HG03565 (cell line): ENCODE data around the gene PPIL1.

Source experiments
- ATAC-seq: cut with Tn5 transposase; IDR thresholded peaks from one replicate; pipeline ENCODE4 v1.9.1; 2021; ENCODE audit warnings: mild to moderate bottlenecking, moderate library complexity; ENCODE audit not compliant: unreplicated experiment

PPIL1 gene

DNA sequence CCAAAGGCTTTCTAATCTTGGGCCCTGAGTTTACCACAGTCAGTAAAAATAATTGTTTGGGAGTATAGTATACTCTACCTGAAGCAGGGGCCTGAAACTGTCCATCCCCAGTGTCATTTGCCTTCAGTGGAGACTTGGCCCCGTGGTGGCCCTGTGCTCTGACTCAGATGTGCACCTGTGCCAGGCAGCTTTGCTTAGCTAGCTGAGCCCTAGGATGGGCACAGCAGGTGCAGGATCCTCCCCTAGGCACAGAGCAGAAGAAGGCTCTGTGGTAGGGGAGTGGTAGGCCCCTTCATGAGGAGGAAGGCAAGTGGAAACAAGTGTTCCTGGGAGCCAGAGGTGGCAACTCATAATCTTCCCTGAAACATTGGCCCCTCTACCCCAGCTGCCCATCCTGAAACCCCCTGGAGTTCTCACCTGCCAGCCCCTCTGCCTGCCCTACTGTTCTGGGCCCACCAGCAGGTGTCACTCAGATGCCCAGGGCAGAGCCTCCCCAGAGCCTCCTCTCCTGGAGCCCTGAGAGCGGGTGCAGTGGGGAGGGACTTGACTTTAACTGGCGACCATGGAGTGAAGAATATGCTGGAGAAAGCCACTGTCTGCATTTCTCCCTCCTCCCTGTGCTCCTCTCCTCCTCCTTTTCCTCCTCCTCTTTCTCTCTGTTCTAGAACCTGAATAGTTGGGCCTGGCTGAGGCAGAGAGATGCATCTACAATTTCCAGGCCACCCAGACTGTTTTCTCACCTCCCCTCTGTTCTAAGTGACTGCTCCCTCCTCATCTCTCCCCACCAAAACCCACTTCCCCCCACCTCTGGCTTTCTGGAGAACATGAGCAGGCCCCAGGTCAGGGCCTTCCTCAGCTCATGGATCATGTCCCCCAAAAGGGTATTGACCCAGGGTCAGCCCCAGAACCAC, 38.2 kb downstream of the PPIL1 start:
- ATAC-seq: no peak

DNA sequence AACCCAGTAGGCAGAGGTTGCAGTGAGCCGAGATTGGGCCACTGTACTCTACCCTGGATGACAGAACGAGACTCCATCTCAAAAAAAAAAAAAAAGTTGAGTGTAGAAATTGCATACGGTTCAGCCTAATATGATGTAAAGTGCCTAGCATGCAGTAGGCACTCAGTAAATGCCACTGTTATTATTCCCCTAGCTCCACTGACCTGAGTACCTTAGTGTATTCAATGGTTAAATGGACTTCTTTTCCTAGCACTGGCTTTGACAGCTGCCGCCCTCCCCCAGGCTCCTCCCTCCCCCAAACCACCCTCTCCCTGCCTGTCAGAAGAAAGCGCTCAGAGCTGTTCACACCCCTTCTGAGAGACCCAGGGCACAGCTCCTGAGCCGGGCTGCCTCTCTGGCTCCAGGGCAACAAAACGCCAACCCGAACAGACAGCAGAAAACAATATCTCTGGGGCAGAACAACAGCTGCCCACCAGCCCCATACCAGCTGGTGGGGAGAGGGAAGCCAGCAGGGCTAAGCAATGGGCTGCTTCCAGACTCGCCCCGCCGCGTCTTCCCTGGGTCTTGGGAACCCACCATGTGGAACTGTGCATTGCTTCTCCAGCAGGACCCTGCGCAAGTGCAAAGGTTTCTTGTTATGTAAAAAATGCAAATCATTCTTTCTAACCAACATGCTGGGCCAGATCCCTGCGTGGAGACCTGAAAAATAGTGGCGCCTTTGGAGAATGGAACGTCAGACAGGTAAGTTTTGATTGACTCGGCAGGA, 39.8 kb downstream of the PPIL1 start:
- no peak for ATAC-seq

DNA sequence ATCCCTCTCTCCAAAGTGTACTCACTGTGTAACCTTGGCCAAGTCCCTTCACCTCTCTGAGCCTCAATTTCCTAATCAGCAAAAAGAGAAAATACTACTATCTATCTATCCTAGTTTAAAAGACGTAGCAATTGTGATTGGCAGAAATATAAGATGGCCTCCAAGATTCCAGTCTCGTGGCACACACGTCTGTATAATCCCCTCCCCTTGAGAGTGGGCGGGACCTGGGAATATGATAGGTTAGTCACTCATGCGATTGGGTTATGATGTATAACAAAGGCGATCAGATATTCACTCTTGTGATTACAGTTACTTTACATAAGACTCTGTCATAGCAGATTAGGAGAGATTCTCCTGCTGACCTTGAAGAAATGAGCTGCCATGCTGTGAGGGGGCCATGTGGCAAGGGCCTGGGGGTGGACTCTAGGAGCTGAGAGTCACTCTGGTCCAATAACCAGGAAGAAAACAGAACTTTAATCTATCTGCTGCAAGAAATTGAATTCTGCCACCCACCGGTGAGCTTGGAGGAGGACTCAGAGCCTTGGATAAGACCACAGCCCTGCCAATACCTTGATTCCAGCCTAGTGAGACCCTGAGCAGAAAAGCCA, 41.3 kb downstream of the PPIL1 start:
- no peak for ATAC-seq

DNA sequence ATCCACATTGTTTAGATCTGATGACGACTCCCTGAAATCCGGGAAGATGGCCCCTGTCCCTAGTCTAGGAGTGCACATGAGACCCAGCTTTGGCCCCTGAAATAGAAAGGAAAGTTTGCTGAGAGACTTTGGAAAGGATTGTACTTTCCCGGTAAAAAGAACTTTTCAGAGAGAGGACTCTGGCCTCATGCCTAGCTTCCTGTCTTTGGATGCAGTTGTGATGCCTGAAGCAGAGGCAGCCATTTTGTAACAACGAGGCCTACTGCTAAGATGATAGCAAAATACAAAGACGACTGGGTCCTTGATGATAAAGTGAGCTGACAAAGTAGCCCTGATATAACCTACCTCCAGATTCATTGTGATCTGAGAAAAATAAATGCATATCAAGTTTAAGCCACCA, 42.3 kb downstream of the PPIL1 start:
- no peak for ATAC-seq

DNA sequence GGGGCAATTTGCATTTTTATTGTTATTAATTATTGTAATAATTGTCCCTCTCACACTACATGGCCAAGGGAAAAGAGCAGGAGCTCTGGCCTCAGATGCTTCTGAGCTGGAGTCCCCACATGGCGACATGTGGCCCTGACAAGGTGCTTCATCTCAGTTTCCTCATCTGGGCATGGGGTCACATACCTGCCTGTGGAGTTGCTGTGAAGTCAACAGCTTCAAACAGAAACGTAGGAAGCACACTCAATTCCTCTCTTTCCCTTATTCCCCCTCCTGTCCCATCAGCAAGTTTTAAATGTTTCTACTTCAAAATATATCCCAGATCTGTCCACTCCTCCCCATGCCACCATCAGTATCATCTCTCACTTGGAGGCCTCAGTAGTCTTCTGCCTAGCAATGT, 44.0 kb downstream of the PPIL1 start:
- ATAC-seq: no peak

DNA sequence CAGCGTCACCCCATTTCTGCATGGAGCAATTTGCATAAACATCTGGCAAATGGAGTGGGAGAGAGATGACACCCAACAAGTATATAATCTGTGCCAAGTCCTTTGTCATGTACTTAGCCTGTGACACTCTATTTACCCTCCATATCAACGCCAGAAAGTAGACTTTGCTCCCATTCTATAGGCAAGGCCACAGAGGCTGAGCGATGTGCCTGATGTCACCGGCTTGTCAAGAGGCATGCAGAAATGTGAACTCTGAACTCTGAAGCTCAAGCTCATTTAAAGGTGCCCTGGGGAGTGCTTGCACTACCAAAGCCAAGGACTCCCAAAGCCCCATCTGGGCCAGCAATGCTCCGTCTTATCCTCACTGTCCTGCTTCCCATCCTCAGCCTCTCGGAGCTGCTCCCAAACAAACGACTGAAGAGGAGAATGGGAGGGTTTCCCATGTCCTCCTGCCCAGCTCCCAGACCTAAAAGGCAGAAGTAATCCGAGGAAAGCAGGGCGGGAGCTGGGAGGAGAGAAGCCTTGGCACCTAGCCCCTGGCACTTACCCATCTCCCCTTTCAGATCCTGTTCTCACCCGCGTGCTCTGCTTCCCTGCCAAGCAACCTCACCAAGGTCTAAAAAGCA, 44.6 kb downstream of the PPIL1 start:
- ATAC-seq: no peak

DNA sequence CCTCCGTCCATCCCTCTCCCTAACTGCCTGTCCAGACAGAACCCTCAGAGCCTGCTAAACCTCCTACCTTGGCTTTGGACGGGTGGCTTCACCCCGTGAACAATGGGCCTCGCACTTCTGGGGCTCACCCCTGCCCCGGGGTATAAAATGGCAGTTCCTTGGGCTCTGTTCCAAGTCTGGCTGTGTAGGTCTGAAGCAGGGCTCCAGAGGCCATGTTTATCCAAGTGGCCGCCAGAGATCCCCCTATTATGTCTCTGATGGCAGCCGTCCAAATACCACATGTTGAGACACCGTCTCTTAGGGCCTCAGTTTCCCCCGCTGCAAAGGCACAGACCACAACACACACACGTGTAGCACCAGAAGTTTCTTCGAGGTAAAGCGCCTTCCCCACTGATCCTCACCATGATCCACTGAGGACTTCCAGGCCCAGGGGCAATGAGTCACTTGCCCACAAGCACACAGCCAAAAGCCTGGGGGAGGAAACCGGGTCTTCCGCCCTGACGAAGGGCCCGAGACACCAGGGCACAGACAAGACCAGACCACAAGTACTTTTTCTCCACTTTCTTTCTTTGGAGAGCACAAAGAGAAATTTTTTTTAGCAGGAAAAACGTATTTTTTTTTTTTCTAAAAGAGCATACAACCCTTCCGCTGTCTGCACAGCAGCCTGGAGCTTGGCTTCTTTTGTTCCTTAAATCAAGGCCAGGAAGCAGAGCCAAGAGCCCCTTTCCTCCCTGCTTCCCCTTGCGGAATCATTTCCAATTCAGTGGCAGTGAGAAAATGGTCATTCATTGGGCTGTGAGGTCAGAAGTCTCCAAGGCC, 47.1 kb downstream of the PPIL1 start:
- no peak for ATAC-seq

DNA sequence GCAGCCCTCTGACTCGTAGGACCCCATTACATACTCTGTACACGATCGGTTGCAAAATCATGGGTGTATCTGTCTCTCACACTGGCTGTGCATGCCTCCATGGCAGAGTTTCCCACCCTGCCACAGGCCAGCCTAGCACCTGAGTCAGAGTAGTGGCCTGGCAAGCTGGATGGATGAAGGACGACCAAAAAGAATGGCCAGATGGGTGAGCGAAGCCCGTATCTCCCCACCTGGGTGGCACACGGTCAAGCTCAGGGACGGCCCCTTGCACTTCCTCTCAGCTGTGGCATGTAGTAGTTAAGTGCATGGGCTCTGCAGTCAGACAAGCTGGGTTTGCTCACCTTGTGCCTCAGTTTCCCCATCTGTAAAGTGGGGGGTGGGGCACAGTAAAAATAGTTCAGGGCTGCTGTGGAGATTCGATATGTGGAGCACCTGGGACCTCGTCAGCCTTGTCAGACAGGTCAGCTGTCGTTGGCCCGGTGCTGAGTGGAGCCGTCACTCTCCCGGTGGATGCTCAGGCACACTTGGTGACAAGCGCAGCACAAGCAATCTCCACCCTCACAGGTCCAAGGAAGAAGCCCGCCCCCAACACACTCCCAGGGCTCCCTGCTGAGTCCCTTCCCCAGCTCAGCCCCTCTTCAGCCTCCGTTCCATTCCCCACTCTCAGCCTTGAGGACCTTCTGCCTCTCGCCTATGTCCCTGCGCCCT, 47.9 kb downstream of the PPIL1 start:
- ATAC-seq: no peak

DNA sequence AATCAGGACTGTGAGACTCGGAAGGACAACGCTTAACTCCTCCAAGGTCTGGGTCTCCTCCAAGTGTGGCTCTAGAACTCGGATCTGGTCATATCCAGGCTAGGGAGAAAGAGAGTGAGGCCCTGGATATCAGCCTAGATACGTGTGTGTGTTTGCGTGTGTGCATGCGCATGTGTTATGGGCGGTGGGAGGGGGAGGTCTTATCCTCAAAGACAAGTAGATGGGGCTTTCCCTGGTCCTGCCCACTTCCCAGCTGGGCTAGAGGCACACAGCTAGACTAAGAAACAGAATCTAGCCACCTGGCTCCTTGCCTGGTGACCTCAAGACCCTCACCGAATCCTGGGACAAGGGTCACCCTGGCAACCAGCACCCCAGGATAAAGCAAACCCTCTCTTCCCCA, 48.6 kb downstream of the PPIL1 start:
- ATAC-seq: no peak

DNA sequence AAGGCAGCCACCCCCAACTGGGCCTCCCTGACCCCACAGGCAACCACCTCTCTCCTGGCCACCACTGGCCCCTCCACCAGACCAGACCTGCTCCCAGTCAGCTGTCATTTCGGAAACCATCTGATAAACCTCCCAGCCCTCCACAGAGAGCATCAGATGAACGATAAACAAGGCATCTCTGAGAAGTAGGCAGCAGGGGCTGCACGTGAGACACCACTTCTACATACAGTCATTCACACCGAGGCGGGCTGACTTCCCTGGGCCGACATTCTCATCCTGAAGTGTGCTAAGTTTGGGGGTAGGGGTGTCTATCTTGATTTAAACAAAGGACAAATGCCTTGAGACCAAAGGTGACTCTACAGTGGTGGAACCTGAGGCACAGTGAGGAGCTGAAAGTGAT, 49.2 kb downstream of the PPIL1 start:
- ATAC-seq: no peak

DNA sequence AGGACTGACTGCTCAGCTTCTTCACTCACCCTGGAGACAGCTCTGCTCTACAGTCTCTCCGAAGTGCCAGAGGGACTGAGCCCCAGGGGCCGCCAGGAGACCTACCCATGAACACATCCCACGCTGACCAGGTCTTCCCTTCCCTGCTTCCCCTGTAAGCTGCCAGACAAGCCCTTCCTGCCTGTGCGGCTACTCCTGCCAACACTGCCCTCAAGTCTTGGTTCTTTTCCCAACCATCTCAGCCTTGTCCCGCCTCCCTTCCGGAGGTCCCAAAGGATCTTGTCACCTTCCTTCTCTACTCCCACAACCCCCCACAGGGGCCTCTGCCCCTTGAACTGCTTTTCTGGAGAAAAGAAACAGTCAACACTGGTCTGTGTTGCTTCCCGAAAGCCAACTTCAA, 50.4 kb downstream of the PPIL1 start:
- ATAC-seq: no peak

DNA sequence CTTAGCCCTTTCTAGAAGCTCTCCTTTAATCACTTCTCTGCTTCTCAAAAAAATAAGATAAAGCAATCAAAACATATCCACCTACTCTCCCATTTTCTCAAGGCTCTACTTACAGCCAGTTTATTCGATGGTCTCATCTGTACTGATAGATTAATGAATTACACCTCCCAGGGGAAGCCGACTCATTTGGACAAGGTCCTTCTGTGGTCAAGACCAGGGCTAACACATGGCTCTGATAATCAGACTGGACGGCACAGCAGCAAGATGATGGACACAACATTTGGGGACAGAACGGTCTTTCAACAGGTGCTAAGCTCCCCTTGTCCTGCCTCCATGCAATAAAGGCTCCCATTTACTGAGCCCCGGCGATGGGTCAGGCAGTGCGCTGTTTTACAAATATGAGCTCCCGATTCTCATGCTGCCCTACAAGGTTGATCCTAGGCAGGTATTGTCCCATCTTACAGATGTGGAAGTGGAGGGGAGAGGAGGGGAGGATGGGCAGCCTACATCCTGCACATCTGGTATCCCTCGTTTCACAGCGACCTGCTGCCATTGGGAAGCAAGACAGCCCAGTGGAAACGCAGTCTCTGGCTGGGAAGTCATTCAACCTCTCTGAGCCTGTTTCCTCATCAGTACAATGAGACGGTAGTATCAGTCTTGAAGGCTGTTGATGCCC, 51.0 kb downstream of the PPIL1 start:
- no peak for ATAC-seq

DNA sequence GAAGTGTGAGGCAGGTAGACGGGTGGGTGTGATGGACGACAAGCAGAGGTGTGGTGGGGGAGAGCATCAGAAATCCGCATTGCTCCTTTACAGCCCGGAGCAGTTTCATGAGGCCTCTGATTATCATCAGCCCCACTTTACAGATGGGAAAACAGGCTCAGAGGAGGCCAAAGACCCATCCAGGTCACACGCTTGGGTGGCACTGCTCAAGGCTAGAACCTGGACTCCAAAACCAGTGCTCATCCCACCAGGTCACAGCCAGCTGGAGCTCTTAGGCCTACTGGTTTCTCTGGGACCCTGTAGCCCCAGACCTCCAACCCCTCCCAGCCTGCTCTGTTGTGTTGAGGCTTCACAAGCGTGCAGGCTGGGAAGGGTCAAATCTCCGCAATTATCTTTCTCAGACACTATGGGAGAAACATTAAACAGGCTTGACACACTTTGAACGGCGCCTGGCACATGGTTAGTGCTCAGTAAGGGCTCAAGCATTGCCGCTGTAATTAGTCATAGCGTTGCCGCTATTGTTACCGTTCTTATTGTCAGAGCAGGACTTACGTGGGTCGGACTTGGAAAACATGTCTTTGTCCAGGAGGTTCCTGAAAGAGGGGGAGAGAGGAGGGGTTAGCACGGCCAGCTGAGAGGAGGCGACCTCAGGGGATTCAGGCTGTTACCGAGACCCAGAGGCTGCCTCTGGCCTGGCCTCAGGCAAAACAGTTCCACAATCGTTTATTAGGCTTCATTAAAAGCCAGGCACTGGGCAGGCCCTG, 51.9 kb downstream of the PPIL1 start:
- no peak for ATAC-seq

DNA sequence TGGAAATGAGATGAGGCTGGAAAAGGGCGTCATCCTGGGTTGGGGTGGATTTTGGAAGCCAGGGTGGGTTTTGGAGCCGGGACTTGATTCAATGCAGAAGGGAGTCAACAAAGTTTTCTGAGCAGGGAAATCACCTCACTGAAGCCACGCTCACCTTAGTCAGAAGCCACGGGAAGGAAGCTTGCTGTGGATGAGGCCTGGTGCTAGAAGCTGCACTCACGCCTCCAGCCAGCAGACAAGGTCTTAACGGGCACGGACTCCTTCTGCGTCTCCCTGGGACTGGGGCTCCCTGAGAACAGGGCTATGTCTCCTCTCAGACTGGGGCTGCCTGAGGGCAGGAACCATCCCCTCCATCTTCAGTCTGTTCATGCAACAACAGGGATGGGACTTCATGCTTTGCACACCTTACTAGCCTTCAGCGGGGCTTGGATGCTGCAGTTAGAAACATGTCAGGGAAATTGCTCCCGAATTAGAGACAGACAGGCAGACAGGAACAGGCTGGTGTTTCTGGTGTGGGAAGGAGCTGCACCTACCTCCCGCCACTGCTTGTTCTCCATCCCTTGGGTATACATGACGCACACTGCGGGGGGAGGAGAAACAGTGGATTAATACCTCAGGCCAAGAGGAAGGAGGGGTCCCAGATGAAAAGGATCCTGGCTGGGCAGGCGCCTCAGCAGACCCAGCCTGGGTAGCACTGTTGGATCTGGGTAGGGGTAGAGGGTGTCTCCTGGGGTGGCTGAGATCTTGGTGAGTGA, 52.8 kb downstream of the PPIL1 start:
- ATAC-seq: no peak

DNA sequence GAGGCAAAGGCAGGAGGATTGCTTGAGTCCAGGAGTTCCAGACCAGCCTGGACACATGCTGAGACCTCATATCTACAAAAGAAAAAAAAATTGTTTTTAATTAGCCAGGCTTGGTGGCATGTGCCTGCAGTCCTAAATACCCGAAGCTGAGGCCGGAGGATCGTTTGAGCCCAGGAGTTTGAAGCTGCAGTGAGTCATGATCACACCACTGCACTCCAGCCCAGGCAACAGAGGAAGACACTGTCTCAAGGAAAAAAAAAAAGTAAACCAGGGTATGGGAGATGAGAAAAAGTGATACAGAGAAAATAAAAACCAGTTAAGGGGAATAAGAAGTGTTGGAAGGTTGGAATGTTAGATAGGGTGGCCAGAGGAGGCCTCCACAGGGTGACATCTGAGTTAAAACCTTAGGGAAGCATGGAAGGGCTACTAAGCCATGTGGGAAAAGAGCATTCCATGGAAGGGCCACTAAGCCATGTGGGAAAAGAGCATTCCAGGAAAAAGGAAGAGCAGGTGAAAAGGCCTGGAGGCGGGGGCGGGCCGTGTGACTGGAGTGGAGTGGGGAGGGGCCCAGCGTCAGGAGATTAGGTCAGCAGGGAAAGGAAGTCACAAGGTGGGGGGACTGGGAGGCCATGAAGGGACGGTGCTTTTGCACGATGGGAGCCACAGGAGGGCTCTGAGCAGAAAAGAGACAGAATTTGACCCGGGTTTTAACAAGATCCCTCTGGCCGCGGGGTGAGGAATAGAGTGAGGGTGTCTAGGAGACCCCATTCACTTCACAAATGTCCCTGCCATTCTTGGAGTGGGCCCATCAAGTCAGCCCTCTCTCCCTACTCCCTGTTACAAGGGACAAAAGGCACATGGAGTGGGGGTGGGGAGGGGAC, 53.7 kb downstream of the PPIL1 start:
- ATAC-seq: no peak

DNA sequence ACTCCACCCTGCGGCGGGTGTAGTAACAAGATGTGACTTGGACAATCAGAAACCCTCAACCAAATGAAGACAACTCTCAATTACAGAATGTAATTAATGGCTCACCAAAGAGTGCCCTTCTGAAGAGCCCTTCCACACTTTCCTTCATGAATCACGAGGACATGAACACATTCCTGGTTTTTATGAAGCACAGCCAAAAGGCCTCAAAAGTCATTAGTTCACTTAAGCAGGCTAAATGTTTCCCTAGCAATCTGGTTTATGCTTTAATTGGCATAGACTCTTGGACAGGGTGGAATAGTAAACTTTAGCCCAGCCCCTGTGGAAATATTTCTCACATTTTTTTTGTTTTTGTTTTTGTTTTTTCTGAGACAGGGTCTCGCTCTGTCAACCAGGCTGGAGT, 55.8 kb downstream of the PPIL1 start:
- no peak for ATAC-seq

DNA sequence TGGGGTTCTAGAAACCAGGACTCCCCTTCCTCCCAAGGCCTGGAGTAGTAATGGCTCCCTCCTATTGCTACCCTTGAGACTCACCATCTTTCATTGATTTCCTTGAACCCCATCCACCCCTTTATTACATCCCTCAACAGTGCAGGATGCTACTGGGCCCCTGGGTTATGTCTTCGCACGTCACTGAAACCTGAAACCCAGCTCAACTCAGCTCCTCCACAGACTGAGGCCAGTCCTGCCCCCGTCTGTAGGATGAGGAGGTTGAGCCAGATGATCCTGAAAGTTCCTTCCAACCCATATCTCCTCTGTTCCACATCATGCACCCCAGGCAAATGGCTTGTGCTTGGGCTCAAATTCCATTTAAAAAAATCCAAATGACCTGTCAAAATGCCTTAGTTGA, 56.8 kb downstream of the PPIL1 start:
- no peak for ATAC-seq
